Measurements from ENCODE around the gene VSTM1. TPM values are rescaled to one million over a fixed set of nuclear protein-coding genes. Genes with fewer than 3 reads are reported as not detected.

The VSTM1 gene
- total RNA-seq, 1 donor from 2014 or later = not detected

DNA sequence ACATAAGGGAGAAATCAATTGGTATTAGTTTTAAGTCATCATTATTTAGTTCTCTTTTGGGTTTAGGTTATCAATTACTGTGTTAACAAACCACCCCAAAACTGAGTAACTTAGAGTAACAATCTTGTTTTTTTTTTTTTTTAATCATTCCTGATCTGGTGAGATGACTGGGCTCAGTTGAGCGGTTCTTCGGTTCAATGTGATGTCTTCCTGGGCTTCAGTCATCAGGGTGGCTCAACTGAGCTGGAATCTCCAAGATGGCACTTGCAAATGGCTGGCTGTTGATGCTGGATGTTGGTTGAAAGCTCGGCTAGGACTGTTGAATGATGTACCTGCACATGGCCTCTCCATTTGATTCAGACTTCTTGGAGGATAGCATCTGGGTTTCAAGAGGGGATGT is 20.7 kb upstream of the VSTM1 start:
- Histone ChIP-seq H3K4me1 (no peaks in the 10 kb centered on the region), H3K27me3 (ENCODE audit: low read depth) (peaks cover 15% of the 10 kb centered on the region), H3K9me3 (replicated peaks) (peaks cover 31% of the 10 kb centered on the region), H3K4me3 (no peak overlapping the region), H3K36me3 (no peaks in the 10 kb centered on the region), H3K27ac (replicated peaks) (no peak overlapping the region)
- no peak for DNase-seq
- TF ChIP-seq, protein P1, sequence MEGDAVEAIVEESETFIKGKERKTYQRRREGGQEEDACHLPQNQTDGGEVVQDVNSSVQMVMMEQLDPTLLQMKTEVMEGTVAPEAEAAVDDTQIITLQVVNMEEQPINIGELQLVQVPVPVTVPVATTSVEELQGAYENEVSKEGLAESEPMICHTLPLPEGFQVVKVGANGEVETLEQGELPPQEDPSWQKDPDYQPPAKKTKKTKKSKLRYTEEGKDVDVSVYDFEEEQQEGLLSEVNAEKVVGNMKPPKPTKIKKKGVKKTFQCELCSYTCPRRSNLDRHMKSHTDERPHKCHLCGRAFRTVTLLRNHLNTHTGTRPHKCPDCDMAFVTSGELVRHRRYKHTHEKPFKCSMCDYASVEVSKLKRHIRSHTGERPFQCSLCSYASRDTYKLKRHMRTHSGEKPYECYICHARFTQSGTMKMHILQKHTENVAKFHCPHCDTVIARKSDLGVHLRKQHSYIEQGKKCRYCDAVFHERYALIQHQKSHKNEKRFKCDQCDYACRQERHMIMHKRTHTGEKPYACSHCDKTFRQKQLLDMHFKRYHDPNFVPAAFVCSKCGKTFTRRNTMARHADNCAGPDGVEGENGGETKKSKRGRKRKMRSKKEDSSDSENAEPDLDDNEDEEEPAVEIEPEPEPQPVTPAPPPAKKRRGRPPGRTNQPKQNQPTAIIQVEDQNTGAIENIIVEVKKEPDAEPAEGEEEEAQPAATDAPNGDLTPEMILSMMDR (IDR thresholded peaks at IDR 0.05; ENCODE audit: borderline replicate concordance) = no peak
- intact Hi-C loops (cut with micrococcal nuclease) = no loop called here

DNA sequence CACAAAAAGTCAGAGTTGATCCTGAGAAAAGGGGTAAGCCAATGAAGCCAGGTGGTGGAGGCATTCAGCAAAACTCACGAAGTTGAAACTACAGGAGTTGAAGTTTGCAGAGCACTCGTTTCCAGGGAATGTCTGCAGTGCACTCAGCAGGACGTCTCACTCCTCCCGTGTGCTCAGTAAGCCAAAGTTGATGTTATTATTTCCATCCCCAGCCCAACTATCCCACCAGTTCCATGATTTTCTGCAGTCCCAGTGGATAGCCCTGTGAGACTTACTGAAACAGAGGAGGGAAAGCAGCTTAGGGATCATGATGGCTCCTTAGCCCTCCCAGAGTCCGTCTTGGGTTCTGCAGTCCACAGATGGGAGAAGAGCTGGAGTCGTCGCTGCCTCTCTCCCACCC is 17.3 kb upstream of the VSTM1 start, which contains the start of gene TARM1:
TARM1 (minus strand) TSS at position 334 of the 400 bp plus-strand sequence; CDS start at position 309, 25 bp downstream.
- TF ChIP-seq, protein P1 (IDR thresholded peaks at IDR 0.05; ENCODE audit: borderline replicate concordance) = no peak
- no peak for DNase-seq
- H3K4me3 ChIP-seq = no peak within 1 kb of the TSS
- H3K4me1 ChIP-seq = no peaks in the 10 kb centered on the region
- H3K27me3 ChIP-seq (ENCODE audit: low read depth) = peaks cover 27% of the 10 kb centered on the region
- intact Hi-C loops (cut with micrococcal nuclease) = no loop called here
- H3K9me3 ChIP-seq (replicated peaks) = peaks cover 33% of the 10 kb centered on the region
- H3K36me3 ChIP-seq = no peaks in the 10 kb centered on the region
- H3K27ac ChIP-seq (replicated peaks) = no peak within 1 kb of the TSS

DNA sequence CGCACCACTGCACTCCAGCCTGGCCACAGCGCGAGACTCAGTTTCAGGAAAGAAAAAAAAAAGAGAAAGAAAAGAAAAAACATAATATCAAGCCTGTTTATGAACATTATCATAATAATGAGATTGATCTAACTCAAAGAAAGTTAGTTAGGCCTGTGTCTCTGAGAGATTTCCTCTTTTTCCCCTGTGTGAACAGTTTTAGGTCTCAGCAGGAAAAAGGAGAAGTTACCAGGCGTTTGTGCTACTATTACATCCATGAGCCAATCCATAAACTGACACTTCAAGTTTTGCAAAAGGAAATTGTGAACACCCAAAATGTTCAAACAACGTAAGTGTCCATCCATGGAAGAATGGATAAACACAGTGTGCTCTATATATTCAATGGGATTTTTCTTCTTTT is 13.6 kb upstream of the VSTM1 start:
- intact Hi-C loops (cut with micrococcal nuclease) = no loop called here
- no peak for DNase-seq
- Histone ChIP-seq H3K27me3 (ENCODE audit: low read depth) (peaks cover 31% of the 10 kb centered on the region), H3K36me3 (no peaks in the 10 kb centered on the region), H3K9me3 (replicated peaks) (peaks cover 33% of the 10 kb centered on the region), H3K4me1 (no peaks in the 10 kb centered on the region), H3K4me3 (no peak overlapping the region), H3K27ac (replicated peaks) (no peak overlapping the region)
- TF ChIP-seq, protein P1 (IDR thresholded peaks at IDR 0.05; ENCODE audit: borderline replicate concordance) = no peak

DNA sequence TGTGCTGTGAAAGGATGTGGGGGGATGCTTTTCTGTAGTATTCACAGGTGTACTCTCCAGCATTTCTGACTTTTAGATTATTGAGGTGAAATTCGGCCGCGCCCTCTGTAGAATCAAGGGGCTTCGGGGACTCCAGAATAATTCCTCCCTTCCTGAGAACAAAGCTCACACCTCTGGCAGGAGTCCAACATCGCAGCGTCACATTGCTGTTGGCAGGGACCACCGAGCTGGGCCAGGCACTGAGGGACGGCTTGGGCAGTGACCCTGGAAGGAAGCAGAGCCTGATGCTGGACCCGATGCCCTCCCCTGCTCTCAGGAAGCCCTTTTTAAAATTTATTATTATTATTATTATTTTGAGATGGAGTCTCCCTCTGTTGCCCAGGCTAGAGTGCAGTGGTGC is 11.2 kb upstream of the VSTM1 start:
- intact Hi-C loops (cut with micrococcal nuclease) = no loop called here
- peaks cover 26% of the 10 kb centered on the region for H3K27me3 ChIP-seq (ENCODE audit: low read depth)
- H3K27ac ChIP-seq (replicated peaks) = no peak overlapping the region
- TF ChIP-seq, protein P1 (IDR thresholded peaks at IDR 0.05; ENCODE audit: borderline replicate concordance) = no peak
- no peaks in the 10 kb centered on the region for H3K36me3 ChIP-seq
- H3K9me3 ChIP-seq (replicated peaks) = peaks cover 24% of the 10 kb centered on the region
- DNase-seq = no peak
- H3K4me1 ChIP-seq = no peaks in the 10 kb centered on the region
- no peak overlapping the region for H3K4me3 ChIP-seq

DNA sequence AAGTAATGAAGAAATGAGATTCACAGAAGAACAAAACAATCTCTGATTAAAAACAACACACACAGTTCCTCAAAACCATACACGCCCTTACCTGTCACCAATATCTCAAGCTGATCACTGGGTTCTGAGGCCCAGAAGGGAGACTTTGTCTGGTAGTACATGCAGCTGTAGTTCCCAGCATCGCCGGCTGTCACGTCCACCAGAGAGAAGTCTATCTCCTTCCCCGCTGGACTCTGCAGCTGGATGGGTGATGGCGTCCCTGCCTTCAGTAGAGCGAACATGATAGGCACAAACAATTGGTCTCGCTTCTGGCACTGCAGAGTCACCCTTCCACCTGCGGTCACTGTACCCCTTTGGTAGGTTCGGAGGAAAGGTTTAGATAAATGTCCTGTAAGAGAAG is 10.1 kb upstream of the VSTM1 start:
- H3K27me3 ChIP-seq (ENCODE audit: low read depth) = peaks cover 28% of the 10 kb centered on the region
- intact Hi-C loops (cut with micrococcal nuclease) = no loop called here
- no peak for DNase-seq
- H3K9me3 ChIP-seq (replicated peaks) = peaks cover 29% of the 10 kb centered on the region
- no peaks in the 10 kb centered on the region for H3K36me3 ChIP-seq
- no peak overlapping the region for H3K4me3 ChIP-seq
- H3K4me1 ChIP-seq = no peaks in the 10 kb centered on the region
- TF ChIP-seq, protein P1 (IDR thresholded peaks at IDR 0.05; ENCODE audit: borderline replicate concordance) = no peak
- H3K27ac ChIP-seq (replicated peaks) = no peak overlapping the region
